ENCODE data around the gene TNFAIP8. TPM values are rescaled to one million over a fixed set of nuclear protein-coding genes. Genes with fewer than 3 reads are reported as not detected.

Gene TNFAIP8
- total RNA-seq, 2 experiments from 2014 or later = 141 to 142 TPM

GRCh38 chr5:119374901-119375300, 19.1 kb downstream of the TNFAIP8 start:
- CTCF ChIA-PET = interaction anchor here (0.6 to 1.2 kb wide), 3 partner anchors 18 to 38 kb away, joined by 3 to 5 read pairs (median 4); no protein-coding TSS in a partner anchor
- Mint-ChIP-seq H3K36me3 (ENCODE audit: low read depth) (peaks cover 53% of the 10 kb centered on the region), H3K27me3 (ENCODE audit: low read depth) (no peaks in the 10 kb centered on the region), H3K4me1 (ENCODE audit: low read depth) (peaks cover 75% of the 10 kb centered on the region), H3K27ac (peak overlapping the region; percentile 59), H3K9me3 (no peaks in the 10 kb centered on the region), H3K4me3 (no peak overlapping the region)
- intact Hi-C loops (cut with micrococcal nuclease) = no loop called here
- no peak for DNase-seq

- DNase-seq = no peak
- Mint-ChIP-seq H3K36me3 (ENCODE audit: low read depth) (peaks cover 42% of the 10 kb centered on the region), H3K27ac (peak overlapping the region; percentile 83), H3K27me3 (ENCODE audit: low read depth) (no peaks in the 10 kb centered on the region), H3K4me1 (ENCODE audit: low read depth) (peaks cover 73% of the 10 kb centered on the region), H3K4me3 (no peak overlapping the region), H3K9me3 (no peaks in the 10 kb centered on the region)
- CTCF ChIA-PET = no interaction called here
- intact Hi-C loops (cut with micrococcal nuclease) = no loop called here
Measured at GRCh38 chr5:119377066-119377465, 21.2 kb downstream of the TNFAIP8 start.

DNA sequence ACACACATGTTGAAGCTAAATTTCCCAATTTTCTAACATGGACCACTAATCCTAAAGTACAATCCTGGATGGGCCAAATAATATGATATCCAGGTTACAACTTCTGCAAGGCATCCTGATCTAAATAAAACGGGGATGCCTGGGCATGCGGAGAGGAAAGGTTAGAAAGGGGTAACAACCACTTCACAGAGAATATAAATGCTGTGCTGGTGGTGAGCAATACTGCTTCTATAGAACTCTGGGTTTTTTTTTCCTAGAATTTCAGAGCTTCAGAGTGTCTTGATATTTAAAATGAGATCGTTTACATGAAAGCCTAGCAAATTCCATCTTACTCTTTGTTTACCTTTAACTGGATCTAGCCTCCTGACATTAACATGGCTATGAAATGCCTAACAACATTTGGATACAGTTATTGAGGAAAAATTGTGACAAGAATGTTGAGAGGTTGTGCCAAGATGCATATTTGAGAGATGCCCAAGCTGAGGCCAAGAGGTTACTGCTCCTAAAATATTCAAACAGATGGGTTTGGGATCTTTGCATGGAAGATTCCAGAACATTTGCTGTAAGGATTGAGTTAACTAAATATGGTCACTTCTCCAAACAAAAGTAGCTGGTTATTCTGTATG, 22.4 kb downstream of the TNFAIP8 start:
- Mint-ChIP-seq H3K9me3 (no peaks in the 10 kb centered on the region), H3K27me3 (ENCODE audit: low read depth) (no peaks in the 10 kb centered on the region), H3K4me3 (no peak overlapping the region), H3K4me1 (ENCODE audit: low read depth) (peaks cover 78% of the 10 kb centered on the region), H3K27ac (peak overlapping the region; percentile 83), H3K36me3 (ENCODE audit: low read depth) (peaks cover 40% of the 10 kb centered on the region)
- DNase-seq = no peak
- intact Hi-C loops (cut with micrococcal nuclease) = no loop called here
- CTCF ChIA-PET = interaction anchor here (0.8 to 1.6 kb wide), 4 partner anchors 8 to 55 kb away, joined by 3 to 4 read pairs (median 3); no protein-coding TSS in a partner anchor

DNA sequence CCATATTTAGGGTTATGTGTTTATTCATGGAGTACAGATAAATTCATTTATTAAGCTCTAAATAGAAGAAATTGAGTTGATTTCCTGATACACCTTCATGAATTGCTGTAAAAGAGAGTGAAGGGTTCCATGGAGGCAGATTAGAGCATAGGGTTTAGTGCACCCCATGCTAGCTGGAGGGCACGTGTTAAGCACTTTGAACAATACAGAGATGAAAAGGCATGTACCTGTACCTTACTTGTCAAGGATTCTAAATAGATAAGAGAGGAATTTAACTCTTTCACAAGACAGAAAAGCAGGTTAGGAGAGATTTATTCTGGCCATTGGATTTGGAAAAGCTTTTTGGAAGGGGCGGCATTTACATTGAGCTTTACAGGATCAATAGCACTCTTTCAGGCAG, 23.3 kb downstream of the TNFAIP8 start:
- peak overlapping the region; percentile 83 for H3K27ac Mint-ChIP-seq
- intact Hi-C loops (cut with micrococcal nuclease) = no loop called here

DNA sequence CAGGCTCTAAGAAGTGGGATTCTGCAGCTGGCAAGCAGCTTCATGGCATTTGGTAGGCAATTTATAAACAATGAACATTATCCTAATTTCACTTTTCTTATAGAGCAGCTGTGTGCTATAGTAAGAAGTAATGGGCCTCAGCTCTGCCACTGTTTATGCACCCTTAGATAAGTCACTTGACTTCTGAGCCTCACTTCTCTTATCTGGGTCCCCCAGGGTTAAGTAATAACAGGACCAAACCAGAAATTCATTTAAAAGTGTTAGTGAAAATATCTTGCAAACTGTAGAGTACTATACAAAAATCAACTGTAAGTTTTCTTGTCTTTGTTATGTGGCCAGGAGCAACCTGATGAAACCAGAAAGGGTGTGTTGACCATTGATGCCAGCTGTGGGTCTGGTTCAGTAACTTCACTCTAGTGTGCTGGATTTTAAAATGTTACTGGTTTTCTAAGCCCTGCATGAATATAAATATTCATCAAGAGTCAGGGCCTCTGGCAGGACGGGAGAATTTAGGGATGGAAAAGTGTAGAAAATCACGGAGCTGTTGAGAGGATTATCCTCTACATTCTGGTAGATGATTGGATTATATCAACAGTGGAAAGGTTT, 24.2 kb downstream of the TNFAIP8 start:
- intact Hi-C loops (cut with micrococcal nuclease) = loop anchor here (1.0 kb wide), 1 partner anchor 11 kb away; no protein-coding TSS in a partner anchor
- H3K27ac Mint-ChIP-seq = peak overlapping the region; percentile 83
- H3K4me1 Mint-ChIP-seq (ENCODE audit: low read depth) = peaks cover 85% of the 10 kb centered on the region
- CTCF ChIA-PET = interaction anchor here (0.8 to 2.1 kb wide), 10 partner anchors 10 to 392 kb away, joined by 3 to 8 read pairs (median 4); partner anchors contain the start of gene DTWD2
- H3K4me3 Mint-ChIP-seq = no peak overlapping the region
- no peaks in the 10 kb centered on the region for H3K27me3 Mint-ChIP-seq (ENCODE audit: low read depth)
- no peak for DNase-seq
- H3K9me3 Mint-ChIP-seq = no peaks in the 10 kb centered on the region
- H3K36me3 Mint-ChIP-seq (ENCODE audit: low read depth) = peaks cover 37% of the 10 kb centered on the region

More for the DNA sequence above, 23.3 kb downstream of the TNFAIP8 start:
- Mint-ChIP-seq H3K9me3 (no peaks in the 10 kb centered on the region), H3K36me3 (ENCODE audit: low read depth) (peaks cover 40% of the 10 kb centered on the region), H3K4me3 (no peak overlapping the region), H3K27me3 (ENCODE audit: low read depth) (no peaks in the 10 kb centered on the region), H3K4me1 (ENCODE audit: low read depth) (peaks cover 81% of the 10 kb centered on the region)
- CTCF ChIA-PET = interaction anchor here (0.8 to 1.6 kb wide), 5 partner anchors 11 to 391 kb away, joined by 3 to 5 read pairs (median 3); partner anchors contain the start of gene DTWD2
- no peak for DNase-seq

GRCh38 chr5:119382169-119382568, 26.4 kb downstream of the TNFAIP8 start:
- CTCF ChIA-PET = interaction anchor here (2.1 kb wide), 1 partner anchor 10 kb away, joined by 8 read pairs; no protein-coding TSS in a partner anchor
- Mint-ChIP-seq H3K27me3 (ENCODE audit: low read depth) (no peaks in the 10 kb centered on the region), H3K27ac (peak overlapping the region; percentile 70), H3K4me3 (no peak overlapping the region), H3K36me3 (ENCODE audit: low read depth) (peaks cover 27% of the 10 kb centered on the region), H3K9me3 (no peaks in the 10 kb centered on the region), H3K4me1 (ENCODE audit: low read depth) (peaks cover 91% of the 10 kb centered on the region)
- intact Hi-C loops (cut with micrococcal nuclease) = no loop called here
- no peak for DNase-seq

- Mint-ChIP-seq H3K4me3 (no peak overlapping the region), H3K27ac (peak overlapping the region; percentile 83), H3K9me3 (no peaks in the 10 kb centered on the region), H3K36me3 (ENCODE audit: low read depth) (peaks cover 24% of the 10 kb centered on the region), H3K4me1 (ENCODE audit: low read depth) (peaks cover 88% of the 10 kb centered on the region), H3K27me3 (ENCODE audit: low read depth) (no peaks in the 10 kb centered on the region)
- intact Hi-C loops (cut with micrococcal nuclease) = no loop called here
- DNase-seq = no peak
- CTCF ChIA-PET = interaction anchor here (1.1 to 1.4 kb wide), 3 partner anchors 39 to 67 kb away, joined by 3 read pairs; no protein-coding TSS in a partner anchor
Measured at GRCh38 chr5:119383008-119383407, 27.2 kb downstream of the TNFAIP8 start.

- H3K4me3 Mint-ChIP-seq = no peak overlapping the region
- intact Hi-C loops (cut with micrococcal nuclease) = no loop called here
- H3K9me3 Mint-ChIP-seq = no peaks in the 10 kb centered on the region
- no peak for DNase-seq
- H3K27ac Mint-ChIP-seq = peak overlapping the region; percentile 83
- peaks cover 86% of the 10 kb centered on the region for H3K4me1 Mint-ChIP-seq (ENCODE audit: low read depth)
- peaks cover 30% of the 10 kb centered on the region for H3K36me3 Mint-ChIP-seq (ENCODE audit: low read depth)
- CTCF ChIA-PET = no interaction called here
- no peaks in the 10 kb centered on the region for H3K27me3 Mint-ChIP-seq (ENCODE audit: low read depth)
Measured at GRCh38 chr5:119385136-119385535, 29.3 kb downstream of the TNFAIP8 start.

DNA sequence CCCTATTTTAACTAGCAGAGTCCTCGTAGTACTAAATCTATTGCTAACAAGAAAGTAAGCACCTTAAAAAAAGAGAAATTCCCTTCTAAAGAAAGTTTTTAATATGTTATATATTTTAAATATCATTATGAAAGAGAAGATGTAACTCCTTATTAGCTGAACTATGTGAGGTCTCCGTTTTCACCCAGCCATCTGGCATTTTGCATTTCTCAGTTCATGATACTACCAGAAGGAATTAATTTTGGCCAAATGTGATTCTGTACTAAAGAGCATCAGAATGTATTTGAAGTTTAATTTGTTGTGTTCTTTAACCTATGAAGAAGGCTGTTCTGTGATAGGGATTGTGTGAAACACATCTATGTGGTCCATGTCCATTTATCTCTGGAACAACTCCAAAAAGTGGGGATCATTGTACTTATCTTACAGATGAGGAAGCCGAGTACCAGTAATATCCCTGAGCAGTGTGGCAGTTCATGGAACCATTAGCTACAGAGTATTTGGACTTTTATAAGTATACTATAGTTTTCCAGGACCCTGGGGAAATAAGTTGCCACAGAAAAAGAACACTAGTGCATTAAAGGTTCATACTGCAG, 29.8 kb downstream of the TNFAIP8 start:
- intact Hi-C loops (cut with micrococcal nuclease) = no loop called here
- CTCF ChIA-PET = interaction anchor here (0.7 to 1.8 kb wide), 2 partner anchors 26 to 71 kb away, joined by 3 to 7 read pairs; no protein-coding TSS in a partner anchor
- H3K4me3 Mint-ChIP-seq = no peak overlapping the region
- no peaks in the 10 kb centered on the region for H3K27me3 Mint-ChIP-seq (ENCODE audit: low read depth)
- peaks cover 88% of the 10 kb centered on the region for H3K4me1 Mint-ChIP-seq (ENCODE audit: low read depth)
- no peaks in the 10 kb centered on the region for H3K9me3 Mint-ChIP-seq
- H3K27ac Mint-ChIP-seq = peak overlapping the region; percentile 83
- H3K36me3 Mint-ChIP-seq (ENCODE audit: low read depth) = peaks cover 30% of the 10 kb centered on the region
- no peak for DNase-seq

- DNase-seq = no peak
- Mint-ChIP-seq H3K4me1 (ENCODE audit: low read depth) (peaks cover 90% of the 10 kb centered on the region), H3K36me3 (ENCODE audit: low read depth) (peaks cover 37% of the 10 kb centered on the region), H3K4me3 (no peak overlapping the region), H3K27ac (peak overlapping the region; percentile 81), H3K27me3 (ENCODE audit: low read depth) (no peaks in the 10 kb centered on the region), H3K9me3 (no peaks in the 10 kb centered on the region)
- intact Hi-C loops (cut with micrococcal nuclease) = no loop called here
- CTCF ChIA-PET = interaction anchor here (0.9 to 1.8 kb wide), 4 partner anchors 8 to 96 kb away, joined by 3 to 7 read pairs (median 3); no protein-coding TSS in a partner anchor
Measured at GRCh38 chr5:119386596-119387344, 31.0 kb downstream of the TNFAIP8 start.

- CTCF ChIA-PET = no interaction called here
- no peak overlapping the region for H3K4me3 Mint-ChIP-seq
Measured at GRCh38 chr5:119387945-119388618, 32.3 kb downstream of the TNFAIP8 start.

More at GRCh38 chr5:119387945-119388618, 32.3 kb downstream of the TNFAIP8 start:
- Mint-ChIP-seq H3K4me1 (ENCODE audit: low read depth) (peaks cover 91% of the 10 kb centered on the region), H3K27me3 (ENCODE audit: low read depth) (no peaks in the 10 kb centered on the region), H3K9me3 (no peaks in the 10 kb centered on the region), H3K27ac (peak overlapping the region; percentile 81), H3K36me3 (ENCODE audit: low read depth) (peaks cover 47% of the 10 kb centered on the region)
- intact Hi-C loops (cut with micrococcal nuclease) = no loop called here
- DNase-seq = no peak
